ENCODE data around the gene CDK19. TPM values are rescaled to one million over a fixed set of nuclear protein-coding genes. Genes with fewer than 3 reads are reported as not detected.

CDK19 gene
- polyA plus RNA-seq, 1 experiment: 21.4 TPM

GRCh38 chr6:110596354-110596753, 218.9 kb downstream of the CDK19 start:
- Histone ChIP-seq H3K27ac (ENCODE audit: low read depth, low read length) (no peak overlapping the region), H3K9me3 (ENCODE audit: control insufficient read depth, insufficient read depth, low read length) (no peaks in the 10 kb centered on the region), H3K4me3 (ENCODE audit: low read depth, low read length) (no peak overlapping the region), H3K27me3 (ENCODE audit: control insufficient read depth, insufficient read depth, low read length) (no peaks in the 10 kb centered on the region)
- POLR2A ChIA-PET: no interaction called here
- DNase-seq (ENCODE audit: low read depth, low spot score): no peak
- TF ChIP-seq CTCF (IDR thresholded peaks at IDR 0.05; ENCODE audit: low read depth, low read length): no peak
- CTCF ChIA-PET: no interaction called here

- H3K27ac ChIP-seq (ENCODE audit: low read depth, low read length): no peak overlapping the region
- ChIA-PET POLR2A (no interaction called here), CTCF (no interaction called here)
- no peaks in the 10 kb centered on the region for H3K9me3 ChIP-seq (ENCODE audit: control insufficient read depth, insufficient read depth, low read length)
- no peaks in the 10 kb centered on the region for H3K27me3 ChIP-seq (ENCODE audit: control insufficient read depth, insufficient read depth, low read length)
- no peak for DNase-seq (ENCODE audit: low read depth, low spot score)
- H3K4me3 ChIP-seq (ENCODE audit: low read depth, low read length): no peak overlapping the region
- TF ChIP-seq CTCF (IDR thresholded peaks at IDR 0.05; ENCODE audit: low read depth, low read length): no peak
These were observed 220.2 kb downstream of the CDK19 start for GRCh38 chr6:110595112-110595511.

- no peak for DNase-seq (ENCODE audit: low read depth, low spot score)
- no peak for TF ChIP-seq CTCF (IDR thresholded peaks at IDR 0.05; ENCODE audit: low read depth, low read length)
- no peaks in the 10 kb centered on the region for H3K9me3 ChIP-seq (ENCODE audit: control insufficient read depth, insufficient read depth, low read length)
- H3K27ac ChIP-seq (ENCODE audit: low read depth, low read length): no peak overlapping the region
- ChIA-PET POLR2A (no interaction called here), CTCF (no interaction called here)
- H3K27me3 ChIP-seq (ENCODE audit: control insufficient read depth, insufficient read depth, low read length): no peaks in the 10 kb centered on the region
- no peak overlapping the region for H3K4me3 ChIP-seq (ENCODE audit: low read depth, low read length)
These were observed 221.6 kb downstream of the CDK19 start for GRCh38 chr6:110593637-110594036.

GRCh38 chr6:110592765-110593164, 222.5 kb downstream of the CDK19 start:
- no peaks in the 10 kb centered on the region for H3K27me3 ChIP-seq (ENCODE audit: control insufficient read depth, insufficient read depth, low read length)
- no peak overlapping the region for H3K27ac ChIP-seq (ENCODE audit: low read depth, low read length)
- no peak overlapping the region for H3K4me3 ChIP-seq (ENCODE audit: low read depth, low read length)
- CTCF ChIA-PET: no interaction called here
- POLR2A ChIA-PET: no interaction called here
- no peak for DNase-seq (ENCODE audit: low read depth, low spot score)
- no peak for TF ChIP-seq CTCF (IDR thresholded peaks at IDR 0.05; ENCODE audit: low read depth, low read length)
- no peaks in the 10 kb centered on the region for H3K9me3 ChIP-seq (ENCODE audit: control insufficient read depth, insufficient read depth, low read length)

GRCh38 chr6:110590821-110591351, 224.4 kb downstream of the CDK19 start:
- no peaks in the 10 kb centered on the region for H3K9me3 ChIP-seq (ENCODE audit: control insufficient read depth, insufficient read depth, low read length)
- H3K27ac ChIP-seq (ENCODE audit: low read depth, low read length): no peak overlapping the region
- no peak for TF ChIP-seq CTCF (IDR thresholded peaks at IDR 0.05; ENCODE audit: low read depth, low read length)
- no peak overlapping the region for H3K4me3 ChIP-seq (ENCODE audit: low read depth, low read length)
- CTCF ChIA-PET: interaction anchor here (1.0 kb wide), 1 partner anchor 63 kb away, joined by 3 read pairs; no protein-coding TSS in a partner anchor
- POLR2A ChIA-PET: no interaction called here
- no peaks in the 10 kb centered on the region for H3K27me3 ChIP-seq (ENCODE audit: control insufficient read depth, insufficient read depth, low read length)
- no peak for DNase-seq (ENCODE audit: low read depth, low spot score)
